Type B pancreatic cell (in vitro differentiated cells): ENCODE measurements around the gene ADCY2. TPM values are rescaled to one million over a fixed set of nuclear protein-coding genes. Genes with fewer than 3 reads are reported as not detected.

ENCODE experiments used
- DNase-seq: peaks from one replicate; pipeline ENCODE4 v3.0.0; 2021; ENCODE audit warnings: mixed read lengths; ENCODE audit not compliant: unreplicated experiment; ENCODE audit errors: extremely low spot score
- H3K27ac Mint-ChIP-seq: 2 replicates; pipeline ENCODE4 v1.8.0; 2021; ENCODE audit warnings: mild to moderate bottlenecking, mixed read lengths
- H3K27me3 Mint-ChIP-seq: 2 replicates; pipeline ENCODE4 v1.8.0; 2021; ENCODE audit warnings: mixed read lengths
- H3K36me3 Mint-ChIP-seq: 2 replicates; pipeline ENCODE4 v1.8.0; 2021; ENCODE audit warnings: mixed read lengths
- H3K4me1 Mint-ChIP-seq: one replicate; pipeline ENCODE4 v1.8.0; 2021; ENCODE audit warnings: mixed read lengths; ENCODE audit not compliant: unreplicated experiment
- H3K4me3 Mint-ChIP-seq: 2 replicates; pipeline ENCODE4 v1.8.0; 2021; ENCODE audit warnings: mild to moderate bottlenecking, mixed read lengths
- H3K9me3 Mint-ChIP-seq: 2 replicates; pipeline ENCODE4 v1.8.0; 2021; ENCODE audit warnings: mixed read lengths
- CTCF ChIP-seq: fragments of 200-600 bp; sonication (generic); conservative IDR thresholded peaks from 2 replicates; pipeline ENCODE4 v1.5.0; 2021; ENCODE audit warnings: antibody characterized with exemption, mild to moderate bottlenecking
- total RNA-seq: library from RNA; stranded (reverse); gene quantifications from 2 replicates; pipeline ENCODE4 v1.2.1, GENCODE V29; 2021; ENCODE audit warnings: low replicate concordance

ADCY2 gene
- total RNA-seq, 1 donor from 2014 or later = 79.7 TPM

- H3K9me3 Mint-ChIP-seq = peaks cover 4% of the 10 kb centered on the region
- peaks cover 4% of the 10 kb centered on the region for H3K36me3 Mint-ChIP-seq
- DNase-seq = no peak
- no peaks in the 10 kb centered on the region for H3K4me1 Mint-ChIP-seq
- no peak for TF ChIP-seq CTCF
- H3K27me3 Mint-ChIP-seq = no peaks in the 10 kb centered on the region
- no peak overlapping the region for H3K27ac Mint-ChIP-seq
- H3K4me3 Mint-ChIP-seq = no peak overlapping the region
Measured at GRCh38 chr5:7609726-7610125, 213.8 kb downstream of the ADCY2 start.

- H3K4me3 Mint-ChIP-seq = no peak overlapping the region
- no peaks in the 10 kb centered on the region for H3K27me3 Mint-ChIP-seq
Measured at GRCh38 chr5:7610531-7611177, 214.7 kb downstream of the ADCY2 start.

DNA sequence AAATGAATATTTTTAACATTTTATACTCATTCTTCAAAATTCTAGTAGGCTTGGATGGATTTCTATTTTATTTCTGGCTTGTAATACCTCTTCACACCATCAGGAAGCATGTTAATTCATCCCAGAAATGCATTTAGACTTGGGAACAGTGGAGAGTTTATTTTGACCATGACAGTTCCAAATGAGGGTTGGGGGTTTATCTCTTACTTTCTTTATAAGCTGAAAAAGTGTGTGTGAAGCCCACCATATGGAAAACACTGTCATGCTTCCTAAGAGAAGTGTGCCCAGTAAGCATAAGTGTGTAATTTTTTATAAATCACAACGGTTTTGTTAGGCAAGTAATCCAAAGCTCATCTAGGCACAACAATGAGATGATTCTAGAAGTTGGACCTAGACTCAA, 215.6 kb downstream of the ADCY2 start:
- Mint-ChIP-seq H3K4me3 (no peak overlapping the region), H3K27ac (no peak overlapping the region)

More at GRCh38 chr5:7610531-7611177, 214.7 kb downstream of the ADCY2 start:
- peaks cover 4% of the 10 kb centered on the region for H3K9me3 Mint-ChIP-seq
- H3K27ac Mint-ChIP-seq = no peak overlapping the region
- DNase-seq = no peak
- no peak for TF ChIP-seq CTCF
- no peaks in the 10 kb centered on the region for H3K4me1 Mint-ChIP-seq
- H3K36me3 Mint-ChIP-seq = peaks cover 4% of the 10 kb centered on the region

GRCh38 chr5:7615566-7616061, 219.7 kb downstream of the ADCY2 start:
- Mint-ChIP-seq H3K27ac (no peak overlapping the region), H3K4me1 (peaks cover 4% of the 10 kb centered on the region), H3K27me3 (no peaks in the 10 kb centered on the region), H3K4me3 (no peak overlapping the region), H3K9me3 (peaks cover 4% of the 10 kb centered on the region), H3K36me3 (peaks cover 4% of the 10 kb centered on the region)
- no peak for TF ChIP-seq CTCF
- DNase-seq = no peak

More for the DNA sequence above, 215.6 kb downstream of the ADCY2 start:
- TF ChIP-seq CTCF = peak; percentile 51
- H3K4me1 Mint-ChIP-seq = no peaks in the 10 kb centered on the region
- no peak for DNase-seq
- H3K36me3 Mint-ChIP-seq = peaks cover 4% of the 10 kb centered on the region
- H3K9me3 Mint-ChIP-seq = peaks cover 4% of the 10 kb centered on the region
- H3K27me3 Mint-ChIP-seq = no peaks in the 10 kb centered on the region

DNA sequence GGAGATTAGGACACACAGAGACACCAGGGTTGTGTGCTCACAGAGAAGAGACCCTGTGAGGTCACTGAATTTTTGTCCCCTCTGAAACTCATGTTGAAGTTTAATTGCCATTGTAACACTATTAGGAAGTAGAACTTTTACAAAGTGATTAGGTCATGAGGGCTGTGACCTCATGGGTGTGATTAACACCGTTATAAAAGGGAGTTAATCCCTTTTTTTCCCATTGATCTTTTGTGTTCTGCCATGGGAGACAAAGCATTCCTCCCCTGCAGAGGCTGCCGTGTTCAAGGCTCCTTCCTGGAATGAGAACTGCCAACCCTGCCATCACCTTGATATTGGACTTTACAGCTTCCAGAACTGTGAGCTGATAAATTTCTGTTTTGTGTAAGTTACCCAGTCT, 221.0 kb downstream of the ADCY2 start:
- Mint-ChIP-seq H3K36me3 (peaks cover 4% of the 10 kb centered on the region), H3K9me3 (peaks cover 4% of the 10 kb centered on the region), H3K4me1 (peaks cover 10% of the 10 kb centered on the region), H3K27ac (no peak overlapping the region), H3K27me3 (no peaks in the 10 kb centered on the region), H3K4me3 (no peak overlapping the region)
- TF ChIP-seq CTCF = no peak
- no peak for DNase-seq
